ENCODE measurements around the gene PLD6. TPM values are rescaled to one million over a fixed set of nuclear protein-coding genes. Genes with fewer than 3 reads are reported as not detected.

The PLD6 gene
- total and polyA plus RNA-seq, 10 of the 15 experiments (the other 5 are each of a cell fraction or from before 2014, with no cell fraction given), result 4.7 to 21.4 (median 12.0) TPM

DNA sequence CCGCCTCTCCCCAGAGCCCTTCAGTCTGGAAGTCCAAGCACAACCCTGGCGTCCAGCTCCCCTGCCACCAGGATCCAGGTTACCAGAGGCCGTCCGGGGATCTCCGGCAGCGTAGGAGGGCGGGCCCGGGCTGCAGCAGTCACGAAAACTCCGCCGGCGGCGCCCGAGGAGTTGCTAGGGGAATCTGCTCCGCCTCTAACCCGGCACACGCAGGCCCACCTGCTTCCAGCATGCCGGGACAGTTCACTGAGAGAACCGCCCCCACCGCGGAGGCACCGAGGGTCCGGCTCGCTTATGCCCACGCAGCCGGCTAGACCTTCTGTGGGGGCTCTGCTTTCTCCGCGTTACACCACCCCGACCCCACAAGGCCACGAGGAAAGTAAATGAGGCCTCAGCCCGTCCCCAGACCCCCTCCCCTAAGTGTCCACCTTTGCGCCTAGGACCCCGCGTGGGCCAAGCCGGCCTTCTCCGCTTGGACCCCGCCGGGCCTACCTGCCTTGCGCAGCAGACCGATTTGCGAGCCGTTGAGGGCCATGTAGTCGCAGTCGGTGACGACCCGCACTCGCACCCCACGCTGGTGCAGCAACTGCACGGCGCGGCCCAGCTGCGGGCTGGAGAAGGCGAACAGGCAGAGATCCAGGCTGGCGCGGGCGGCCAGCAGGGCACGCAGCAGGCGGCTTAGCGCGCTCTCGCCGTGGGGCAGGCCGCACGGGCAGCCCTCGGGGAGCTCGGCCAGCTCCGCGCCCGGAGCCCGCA is 587 bp downstream of the PLD6 start:
- CTCF ChIA-PET, result interaction anchor here (1.4 to 1.5 kb wide), 2 partner anchors 11 to 15 kb away, joined by 3 read pairs; no protein-coding TSS in a partner anchor
- FAIRE-seq, result peak; percentile 92
- TF ChIP-seq ATF7 (IDR thresholded peaks at IDR 0.05; ENCODE audit: low read depth), result no peak
- TF ChIP-seq BCL11A (IDR thresholded peaks at IDR 0.05; ENCODE audit: low read depth, low read length), result no peak
- TF ChIP-seq TARDBP (IDR thresholded peaks at IDR 0.05; ENCODE audit: borderline replicate concordance), result no peak
- TF ChIP-seq CREB1 (IDR thresholded peaks at IDR 0.05; ENCODE audit: low read depth), result 0 out of 2 replicates have a peak, but pooled peaks have one; percentile 21
- no peak for TF ChIP-seq FOXM1 (IDR thresholded peaks at IDR 0.05; ENCODE audit: low read depth, low read length)
- peak; percentile 25; the same call in 1 of the 2 replicates for TF ChIP-seq TAF1 (IDR thresholded peaks at IDR 0.05; ENCODE audit: borderline replicate concordance, low read depth, low read length)
- TF ChIP-seq NBN (IDR thresholded peaks at IDR 0.05), result peak; percentile 70; the same call in 1 of the 2 replicates
- peak; percentile 61 for TF ChIP-seq POLR2A (IDR thresholded peaks at IDR 0.05; ENCODE audit: low read depth, low read length)
- TF ChIP-seq, protein P1, sequence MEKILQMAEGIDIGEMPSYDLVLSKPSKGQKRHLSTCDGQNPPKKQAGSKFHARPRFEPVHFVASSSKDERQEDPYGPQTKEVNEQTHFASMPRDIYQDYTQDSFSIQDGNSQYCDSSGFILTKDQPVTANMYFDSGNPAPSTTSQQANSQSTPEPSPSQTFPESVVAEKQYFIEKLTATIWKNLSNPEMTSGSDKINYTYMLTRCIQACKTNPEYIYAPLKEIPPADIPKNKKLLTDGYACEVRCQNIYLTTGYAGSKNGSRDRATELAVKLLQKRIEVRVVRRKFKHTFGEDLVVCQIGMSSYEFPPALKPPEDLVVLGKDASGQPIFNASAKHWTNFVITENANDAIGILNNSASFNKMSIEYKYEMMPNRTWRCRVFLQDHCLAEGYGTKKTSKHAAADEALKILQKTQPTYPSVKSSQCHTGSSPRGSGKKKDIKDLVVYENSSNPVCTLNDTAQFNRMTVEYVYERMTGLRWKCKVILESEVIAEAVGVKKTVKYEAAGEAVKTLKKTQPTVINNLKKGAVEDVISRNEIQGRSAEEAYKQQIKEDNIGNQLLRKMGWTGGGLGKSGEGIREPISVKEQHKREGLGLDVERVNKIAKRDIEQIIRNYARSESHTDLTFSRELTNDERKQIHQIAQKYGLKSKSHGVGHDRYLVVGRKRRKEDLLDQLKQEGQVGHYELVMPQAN (conservative IDR thresholded peaks at IDR 0.05), result peak; percentile 39; the same call in 1 of the 2 replicates
- peak; percentile 49 for TF ChIP-seq RELA (IDR thresholded peaks at IDR 0.05; ENCODE audit: borderline replicate concordance, partially characterized antibody)
- TF ChIP-seq SMC3 (IDR thresholded peaks at IDR 0.05; ENCODE audit: borderline replicate concordance, low read length), result peak; percentile 27; the same call in 1 of the 2 replicates
- peak; percentile 13; the same call in 1 of the 2 replicates for TF ChIP-seq TCF3 (IDR thresholded peaks at IDR 0.05; ENCODE audit: borderline replicate concordance, insufficient read depth, low read depth, low read length)
- peak; percentile 6; the same call in 1 of the 2 replicates for TF ChIP-seq PAX5 (IDR thresholded peaks at IDR 0.05; ENCODE audit: borderline replicate concordance, low read depth, low read length)
- TF ChIP-seq CREM (IDR thresholded peaks at IDR 0.05; ENCODE audit: low read depth), result peak; percentile 49; the same call in 1 of the 2 replicates
- peak in 1 of 2 experiments; percentile 5; a peak in 1 of 3 replicates for TF ChIP-seq EGR1 (IDR thresholded peaks at IDR 0.05; ENCODE audit: borderline replicate concordance in 1 of 2, low read depth in 2 of 2, low read length in 2 of 2)
- peak; percentile 22; the same call in 1 of the 2 replicates for TF ChIP-seq EED (IDR thresholded peaks at IDR 0.05; ENCODE audit: low read depth)
- TF ChIP-seq BACH1 (IDR thresholded peaks at IDR 0.05; ENCODE audit: borderline replicate concordance), result peak; percentile 13; the same call in 1 of the 2 replicates
- 0 out of 2 replicates have a peak, but pooled peaks have one; percentile 27 for TF ChIP-seq RFX5 (IDR thresholded peaks at IDR 0.05; ENCODE audit: low read depth, low read length)
- TF ChIP-seq, protein P2, sequence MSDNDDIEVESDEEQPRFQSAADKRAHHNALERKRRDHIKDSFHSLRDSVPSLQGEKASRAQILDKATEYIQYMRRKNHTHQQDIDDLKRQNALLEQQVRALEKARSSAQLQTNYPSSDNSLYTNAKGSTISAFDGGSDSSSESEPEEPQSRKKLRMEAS (IDR thresholded peaks at IDR 0.05; ENCODE audit: low read depth, low read length), result peak; percentile 58; the same call in 1 of the 2 replicates
- 0 out of 2 replicates have a peak, but pooled peaks have one; percentile 12 for TF ChIP-seq MTA2 (IDR thresholded peaks at IDR 0.05; ENCODE audit: low read depth)
- peak; percentile 63; the same call in 1 of the 2 replicates for TF ChIP-seq TCF12 (IDR thresholded peaks at IDR 0.05; ENCODE audit: low read depth, low read length)
- peak; percentile 40; the same call in 1 of the 3 replicates for TF ChIP-seq POU2F2 (IDR thresholded peaks at IDR 0.05; ENCODE audit: borderline replicate concordance, low read depth, low read length)
- no peak for TF ChIP-seq ZNF24 (IDR thresholded peaks at IDR 0.05)
- peak; percentile 24 for TF ChIP-seq HDAC6 (IDR thresholded peaks at IDR 0.05; ENCODE audit: unreplicated experiment)

More for the DNA sequence above, 587 bp downstream of the PLD6 start:
- peak; percentile 23 for DNase-seq (ENCODE audit: low read depth, low spot score)
- Histone ChIP-seq H3K4me1 (ENCODE audit: control insufficient read depth, insufficient read depth, low read length) (peaks cover 9% of the 10 kb centered on the region; the same call in 1 of the 2 replicates), H3K27me3 (replicated peaks in 1 of 2; ENCODE audit: control insufficient read depth in 2 of 2, insufficient read depth in 2 of 2, low read length in 1 of 2) (no peaks in the 10 kb centered on the region), H3K4me3 (peak overlapping the region; percentile 74), H3K9me3 (replicated peaks; ENCODE audit: control insufficient read depth, insufficient read depth, low read length) (no peaks in the 10 kb centered on the region), H4K20me1 (ENCODE audit: control insufficient read depth, insufficient read depth) (no peaks in the 10 kb centered on the region), H3K4me2 (ENCODE audit: control insufficient read depth, insufficient read depth) (peak overlapping the region; percentile 99), H3K36me3 (ENCODE audit: control insufficient read depth in 2 of 2, insufficient read depth in 2 of 2, low read length in 1 of 2) (peaks cover 2 to 7% of the 10 kb centered on the region in 2 experiments), H3K27ac (ENCODE audit: control insufficient read depth, insufficient read depth) (peak overlapping the region; percentile 58), H3K79me2 (ENCODE audit: control insufficient read depth, insufficient read depth, low read length) (peaks cover 32% of the 10 kb centered on the region), H2AFZ (ENCODE audit: control insufficient read depth, low read depth, low read length) (peak overlapping the region; percentile 80), H3K9ac (ENCODE audit: control insufficient read depth, insufficient read depth, low read length) (peak overlapping the region; percentile 81)
- 1% methylated on average over 68 of the region's 70 CpGs for WGBS (ENCODE audit: insufficient coverage, insufficient replicate concordance, low lambda C conversion rate, missing lambda C conversion rate)
- SMC1A ChIA-PET (ENCODE audit: uncharacterized antibody, unreplicated experiment), result interaction anchor here (0.7 to 1.4 kb wide), 2 partner anchors 9 to 21 kb away, joined by 3 read pairs; no protein-coding TSS in a partner anchor
- in situ Hi-C loops (cut with MboI), result no loop called here
- RAD21 ChIA-PET (ENCODE audit: unreplicated experiment), result interaction anchor here (1.0 to 1.2 kb wide), 2 partner anchors 13 to 40 kb away, joined by 3 to 4 read pairs; no protein-coding TSS in a partner anchor
- intact Hi-C loops (cut with micrococcal nuclease; ENCODE audit: unreplicated experiment), result loop anchor here (1.0 to 10.0 kb wide), 4 partner anchors 27 to 201 kb away; partner anchors contain the start of genes FLCN and NT5M
- peak; percentile 86 for ATAC-seq
- POLR2A ChIA-PET, result interaction anchor here (0.8 to 1.1 kb wide), 2 partner anchors 14 to 23 kb away, joined by 3 to 4 read pairs; no protein-coding TSS in a partner anchor
- TSS peak; percentile 64 for BruUV-seq (replicated peaks)

Data from GM12878 (cell line).